ENCODE measurements around the gene SEMA6A.

Gene SEMA6A

GRCh38 chr5:116419258-116419657, 155.4 kb downstream of the SEMA6A start:
- DNase-seq (ENCODE audit: low read depth in 1 of 2, low spot score in 1 of 2) = no peak
- TF ChIP-seq REST (IDR thresholded peaks at IDR 0.05; ENCODE audit: insufficient replicate concordance, low read depth) = no peak
- TF ChIP-seq POLR2AphosphoS5 (IDR thresholded peaks at IDR 0.05; ENCODE audit: low read depth) = no peak
- H3K27ac ChIP-seq (replicated peaks) = no peak overlapping the region
- no peaks in the 10 kb centered on the region for H3K27me3 ChIP-seq (ENCODE audit: insufficient read depth, poor library complexity, severe bottlenecking)
- H3K4me3 ChIP-seq (replicated peaks; ENCODE audit: insufficient read depth, low read length) = no peak overlapping the region

DNA sequence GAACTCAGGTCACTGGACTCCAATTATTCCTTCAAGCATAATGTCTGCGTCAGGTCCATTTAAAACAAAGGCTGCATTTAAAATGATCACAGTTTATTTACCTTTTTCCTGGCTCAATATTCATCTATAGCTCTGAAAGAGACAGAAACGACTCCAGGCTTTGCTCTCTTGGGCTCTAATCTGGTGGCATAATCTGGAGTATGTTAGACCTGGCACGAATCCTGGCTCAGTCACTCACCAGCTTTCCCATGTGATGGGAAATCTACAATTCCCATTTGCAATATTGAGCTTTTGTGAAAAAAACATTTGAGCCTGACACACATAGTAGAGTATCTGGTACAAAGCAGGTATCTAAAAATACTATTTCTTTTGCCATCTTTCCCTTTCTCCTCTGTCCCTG, 155.8 kb downstream of the SEMA6A start:
- no peak overlapping the region for H3K27ac ChIP-seq (replicated peaks)
- DNase-seq (ENCODE audit: low read depth in 1 of 2, low spot score in 1 of 2) = no peak
- no peak overlapping the region for H3K4me3 ChIP-seq (replicated peaks; ENCODE audit: insufficient read depth, low read length)

DNA sequence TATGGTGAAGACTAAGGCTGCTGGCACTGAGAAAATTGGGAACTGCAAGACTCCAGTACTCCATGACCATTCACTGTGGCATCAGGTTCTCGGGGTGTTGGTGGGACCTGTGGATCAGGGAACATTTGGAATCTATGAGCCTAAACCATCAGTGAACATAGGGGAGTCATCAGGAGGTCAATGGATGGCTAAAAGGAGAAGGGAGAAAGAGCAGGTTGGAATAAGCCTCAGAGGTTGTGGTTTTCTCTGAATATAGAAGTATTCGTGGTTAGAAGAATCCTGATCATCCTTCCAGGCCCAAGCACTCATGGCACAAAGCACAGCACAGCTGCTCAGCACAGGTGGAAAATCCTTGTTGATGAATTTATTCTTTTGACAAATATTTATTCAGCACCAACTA, 156.6 kb downstream of the SEMA6A start:
- no peak overlapping the region for H3K27ac ChIP-seq (replicated peaks)
- H3K4me3 ChIP-seq (replicated peaks; ENCODE audit: insufficient read depth, low read length) = no peak overlapping the region
- TF ChIP-seq SPI1 (IDR thresholded peaks at IDR 0.05; ENCODE audit: borderline replicate concordance, low read depth) = no peak
- no peak for TF ChIP-seq REST (IDR thresholded peaks at IDR 0.05; ENCODE audit: insufficient replicate concordance, low read depth)
- no peak for TF ChIP-seq POLR2AphosphoS5 (IDR thresholded peaks at IDR 0.05; ENCODE audit: low read depth)
- no peak for TF ChIP-seq CTCF (IDR thresholded peaks at IDR 0.05; ENCODE audit: insufficient read depth, low read length)
- no peak for TF ChIP-seq GABPA (IDR thresholded peaks at IDR 0.05; ENCODE audit: low read depth)
- no peaks in the 10 kb centered on the region for H3K27me3 ChIP-seq (ENCODE audit: insufficient read depth, poor library complexity, severe bottlenecking)
- DNase-seq (ENCODE audit: low read depth in 1 of 2, low spot score in 1 of 2) = no peak

More for the DNA sequence above, 155.8 kb downstream of the SEMA6A start:
- H3K27me3 ChIP-seq (ENCODE audit: insufficient read depth, poor library complexity, severe bottlenecking) = no peaks in the 10 kb centered on the region
- TF ChIP-seq REST (IDR thresholded peaks at IDR 0.05; ENCODE audit: insufficient replicate concordance, low read depth) (no peak), SPI1 (IDR thresholded peaks at IDR 0.05; ENCODE audit: borderline replicate concordance, low read depth) (no peak), GABPA (IDR thresholded peaks at IDR 0.05; ENCODE audit: low read depth) (no peak), CTCF (IDR thresholded peaks at IDR 0.05; ENCODE audit: insufficient read depth, low read length) (no peak), POLR2AphosphoS5 (IDR thresholded peaks at IDR 0.05; ENCODE audit: low read depth) (no peak)

- no peak overlapping the region for H3K27ac ChIP-seq (replicated peaks)
- DNase-seq (ENCODE audit: low read depth in 1 of 2, low spot score in 1 of 2) = no peak
- no peaks in the 10 kb centered on the region for H3K27me3 ChIP-seq (ENCODE audit: insufficient read depth, poor library complexity, severe bottlenecking)
- TF ChIP-seq SPI1 (IDR thresholded peaks at IDR 0.05; ENCODE audit: borderline replicate concordance, low read depth) (no peak), REST (IDR thresholded peaks at IDR 0.05; ENCODE audit: insufficient replicate concordance, low read depth) (no peak), POLR2AphosphoS5 (IDR thresholded peaks at IDR 0.05; ENCODE audit: low read depth) (no peak), CTCF (IDR thresholded peaks at IDR 0.05; ENCODE audit: insufficient read depth, low read length) (no peak)
- no peak overlapping the region for H3K4me3 ChIP-seq (replicated peaks; ENCODE audit: insufficient read depth, low read length)
Observed at GRCh38 chr5:116415989-116416388, 158.6 kb downstream of the SEMA6A start.
